Astrocyte of the spinal cord (primary cell): Measurements from ENCODE around the gene SLC25A44.

Experiments used
- DNase-seq: peaks from one replicate; pipeline ENCODE4 v3.0.0; 2011; ENCODE audit warnings: low read depth, low spot score
- H3K4me3 ChIP-seq: 2 replicates; pipeline ENCODE4 v1.5.1; 2011; ENCODE audit warnings: low read depth, mild to moderate bottlenecking, low read length, moderate library complexity
- CTCF ChIP-seq: IDR thresholded peaks from 2 replicates; pipeline ENCODE4 v1.5.1; 2012; ENCODE audit warnings: low read depth, mild to moderate bottlenecking, low read length, inconsistent platforms
- in situ Hi-C: cut with HindIII; loops from 2 replicates; pipeline ENCODE4 v1.10.0; 2017; ENCODE audit warnings: low sequenced_read_pairs

Gene SLC25A44

GRCh38 chr1:156253634-156254033 lies 59.7 kb downstream of the SLC25A44 start:
- in situ Hi-C loops: no loop called here
- no peak overlapping the region for H3K4me3 ChIP-seq
- no peak for DNase-seq
- no peak for TF ChIP-seq CTCF

GRCh38 chr1:156257711-156258110 lies 63.8 kb downstream of the SLC25A44 start:
- no peak overlapping the region for H3K4me3 ChIP-seq
- no peak for TF ChIP-seq CTCF
- in situ Hi-C loops: no loop called here
- no peak for DNase-seq

GRCh38 chr1:156258859-156259258 lies 65.0 kb downstream of the SLC25A44 start:
- no peak overlapping the region for H3K4me3 ChIP-seq
- no peak for DNase-seq
- in situ Hi-C loops: no loop called here
- TF ChIP-seq CTCF: no peak

GRCh38 chr1:156259805-156260204 lies 65.9 kb downstream of the SLC25A44 start:
- TF ChIP-seq CTCF: no peak
- DNase-seq: no peak
- in situ Hi-C loops: no loop called here
- no peak overlapping the region for H3K4me3 ChIP-seq

GRCh38 chr1:156260896-156261295 lies 67.0 kb downstream of the SLC25A44 start:
- in situ Hi-C loops: no loop called here
- TF ChIP-seq CTCF: no peak

More at GRCh38 chr1:156260896-156261295, 67.0 kb downstream of the SLC25A44 start:
- no peak for DNase-seq
- no peak overlapping the region for H3K4me3 ChIP-seq
